ENCODE results near the gene ZNF440. TPM values are rescaled to one million over a fixed set of nuclear protein-coding genes. Genes with fewer than 3 reads are reported as not detected.
A peak's percentile ranks its signal among the peaks of the same experiment; 100 is the strongest.
"Not testable (repeated sequence)": the region's sequence is repeated elsewhere in the genome, so short reads cannot be mapped to it uniquely, and the experiment has no call there.

Gene ZNF440
- total RNA-seq, 1 experiment from 2014 or later = 19.9 TPM

DNA sequence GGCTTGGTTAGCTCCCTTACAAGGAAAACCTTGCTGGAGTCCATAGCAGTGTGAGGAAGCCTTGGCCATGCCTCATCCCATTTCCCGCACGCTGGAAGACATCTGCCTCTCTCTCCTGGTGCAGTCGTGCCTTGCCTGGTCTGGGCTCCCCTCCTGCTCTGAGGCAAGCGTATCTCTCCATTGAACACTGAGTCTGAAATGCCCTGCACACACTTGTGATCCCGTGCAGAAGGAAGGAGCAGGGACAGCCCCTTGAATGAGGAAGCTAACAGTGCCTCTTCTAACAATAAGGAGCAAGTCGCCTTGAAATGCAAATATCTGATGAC, 407 bp upstream of the ZNF440 start:
- no peak for DNase-seq (ENCODE audit: low read depth, low spot score)
- in situ Hi-C loops (cut with HindIII; ENCODE audit: low pct_unique_long_range_greater_than_20kb, low sequenced_read_pairs) = no loop called here

DNA sequence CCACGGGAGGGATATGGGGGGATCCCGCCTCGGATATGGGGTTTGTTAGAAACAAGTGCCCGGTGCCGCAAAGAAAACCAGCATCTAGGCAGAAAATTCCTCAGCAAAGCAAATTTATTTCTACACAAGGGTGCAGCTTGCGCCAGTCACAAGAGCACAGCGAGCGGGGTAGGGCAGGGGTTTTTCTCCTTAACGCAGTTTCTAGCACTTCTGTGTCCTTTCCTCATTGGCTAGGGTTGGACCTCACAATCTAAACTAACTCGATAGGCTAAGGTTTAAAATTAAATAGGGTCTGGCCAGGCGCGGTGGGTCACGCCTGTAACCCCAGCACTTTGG, 595 bp downstream of the ZNF440 start:
- in situ Hi-C loops (cut with HindIII; ENCODE audit: low pct_unique_long_range_greater_than_20kb, low sequenced_read_pairs) = no loop called here
- no peak for DNase-seq (ENCODE audit: low read depth, low spot score)

- in situ Hi-C loops (cut with HindIII; ENCODE audit: low pct_unique_long_range_greater_than_20kb, low sequenced_read_pairs) = no loop called here
- DNase-seq (ENCODE audit: low read depth, low spot score) = no peak
Measured at GRCh38 chr19:11821474-11822109, 7.5 kb downstream of the ZNF440 start.

DNA sequence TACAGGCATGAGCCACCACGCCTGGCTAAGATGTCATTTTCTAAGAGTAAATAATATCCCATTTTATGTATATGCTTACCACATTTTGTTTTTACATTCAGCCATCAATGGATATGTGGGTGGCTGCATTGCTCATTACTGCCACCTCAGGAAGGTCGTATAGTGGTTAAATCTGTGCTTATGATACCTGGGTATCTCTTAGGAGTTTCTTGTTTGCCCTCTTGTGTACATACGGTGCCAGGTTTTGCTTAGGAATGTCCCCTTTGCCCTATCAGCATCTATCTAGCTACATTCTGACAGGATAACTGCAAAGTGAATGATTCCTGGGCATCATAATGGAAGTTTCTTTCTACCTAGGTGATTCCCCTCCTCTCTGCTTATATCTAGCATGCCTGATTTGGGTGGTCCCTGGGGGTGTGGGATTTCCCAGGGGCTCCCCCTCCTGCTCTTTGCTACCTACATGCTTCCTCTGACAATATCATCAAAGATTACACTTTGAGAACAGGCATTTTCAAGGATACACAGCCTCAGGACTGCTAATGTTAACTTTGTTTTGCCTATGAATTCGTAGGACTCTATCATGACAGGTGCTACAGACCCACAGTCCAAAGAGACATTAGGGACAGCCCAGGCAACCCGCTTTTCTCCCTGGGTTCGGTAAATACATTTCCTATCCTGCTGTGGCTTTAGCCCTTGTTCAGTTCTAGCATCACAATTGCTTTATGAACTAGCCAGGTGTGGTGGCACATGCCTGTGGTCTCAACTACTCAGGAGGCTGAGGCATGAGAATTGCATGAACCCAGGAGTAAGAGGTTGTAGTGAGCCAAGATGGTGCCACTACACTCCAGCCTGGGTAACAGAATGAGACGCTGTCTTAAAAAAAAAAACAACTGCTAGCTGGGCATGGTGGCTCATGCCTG, 15.1 kb downstream of the ZNF440 start:
- DNase-seq (ENCODE audit: low read depth, low spot score); in situ Hi-C loops (cut with HindIII; ENCODE audit: low pct_unique_long_range_greater_than_20kb, low sequenced_read_pairs): not testable (repeated sequence)

- no peak for DNase-seq (ENCODE audit: low read depth, low spot score)
- in situ Hi-C loops (cut with HindIII; ENCODE audit: low pct_unique_long_range_greater_than_20kb, low sequenced_read_pairs) = no loop called here
Measured at GRCh38 chr19:11832253-11832912, 18.3 kb downstream of the ZNF440 start.

DNA sequence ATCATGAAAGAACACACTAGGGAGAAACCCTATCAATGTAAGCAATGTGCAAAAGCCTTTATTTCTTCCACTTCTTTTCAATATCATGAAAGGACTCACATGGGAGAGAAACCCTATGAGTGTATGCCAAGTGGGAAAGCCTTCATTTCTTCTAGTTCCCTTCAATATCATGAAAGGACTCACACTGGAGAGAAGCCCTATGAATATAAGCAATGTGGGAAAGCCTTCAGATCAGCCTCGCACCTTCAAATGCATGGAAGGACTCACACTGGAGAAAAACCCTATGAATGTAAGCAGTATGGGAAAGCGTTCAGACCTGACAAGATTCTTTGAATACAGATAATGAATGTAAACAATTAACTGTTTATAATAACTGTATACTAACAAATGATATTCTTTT, 19.5 kb downstream of the ZNF440 start:
- in situ Hi-C loops (cut with HindIII; ENCODE audit: low pct_unique_long_range_greater_than_20kb, low sequenced_read_pairs) = no loop called here
- DNase-seq (ENCODE audit: low read depth, low spot score) = no peak

GRCh38 chr19:11835626-11836066, 21.6 kb downstream of the ZNF440 start:
- DNase-seq (ENCODE audit: low read depth, low spot score); in situ Hi-C loops (cut with HindIII; ENCODE audit: low pct_unique_long_range_greater_than_20kb, low sequenced_read_pairs): not testable (repeated sequence)

GRCh38 chr19:11843722-11844121, 29.6 kb downstream of the ZNF440 start:
- in situ Hi-C loops (cut with HindIII; ENCODE audit: low pct_unique_long_range_greater_than_20kb, low sequenced_read_pairs) = no loop called here
- DNase-seq (ENCODE audit: low read depth, low spot score) = peak; percentile 95

GRCh38 chr19:11847615-11848014, 33.5 kb downstream of the ZNF440 start:
- in situ Hi-C loops (cut with HindIII; ENCODE audit: low pct_unique_long_range_greater_than_20kb, low sequenced_read_pairs); DNase-seq (ENCODE audit: low read depth, low spot score): not testable (repeated sequence)

GRCh38 chr19:11848200-11848593, 34.1 kb downstream of the ZNF440 start:
- no peak for DNase-seq (ENCODE audit: low read depth, low spot score)
- in situ Hi-C loops (cut with HindIII; ENCODE audit: low pct_unique_long_range_greater_than_20kb, low sequenced_read_pairs) = no loop called here

GRCh38 chr19:11848594-11849469, 34.8 kb downstream of the ZNF440 start, which contains the start of gene ZNF439:
TSS of gene ZNF439 (plus strand) at chr19:11848726. CDS start at chr19:11848868, 142 bp downstream.
- no peak for DNase-seq (ENCODE audit: low read depth, low spot score)
- in situ Hi-C loops (cut with HindIII; ENCODE audit: low pct_unique_long_range_greater_than_20kb, low sequenced_read_pairs) = no loop called here

DNA sequence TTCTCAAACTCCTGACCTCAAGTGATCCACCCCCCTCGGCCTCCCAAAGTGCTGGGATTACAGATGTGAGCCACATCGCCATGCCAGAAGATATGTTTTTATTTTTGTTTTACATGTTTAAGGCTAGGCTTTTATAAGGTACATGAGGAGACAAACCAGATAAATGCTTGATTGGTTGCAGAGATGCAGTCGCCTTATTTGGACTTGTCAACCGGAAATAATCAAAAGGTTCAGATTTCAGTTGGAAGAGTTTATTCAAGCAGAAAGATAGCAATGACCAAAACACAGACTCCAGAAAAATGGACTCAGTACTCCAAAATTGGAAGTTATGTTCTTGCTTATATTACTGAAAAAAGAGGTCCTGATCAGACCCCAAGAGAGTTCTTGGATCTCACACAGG, 36.2 kb downstream of the ZNF440 start:
- DNase-seq (ENCODE audit: low read depth, low spot score); in situ Hi-C loops (cut with HindIII; ENCODE audit: low pct_unique_long_range_greater_than_20kb, low sequenced_read_pairs): not testable (repeated sequence)

GRCh38 chr19:11853358-11853757, 39.3 kb downstream of the ZNF440 start:
- in situ Hi-C loops (cut with HindIII; ENCODE audit: low pct_unique_long_range_greater_than_20kb, low sequenced_read_pairs) = no loop called here

GRCh38 chr19:11856596-11857250, 42.6 kb downstream of the ZNF440 start:
- DNase-seq (ENCODE audit: low read depth, low spot score) = no peak
- in situ Hi-C loops (cut with HindIII; ENCODE audit: low pct_unique_long_range_greater_than_20kb, low sequenced_read_pairs) = no loop called here

More at GRCh38 chr19:11853358-11853757, 39.3 kb downstream of the ZNF440 start:
- no peak for DNase-seq (ENCODE audit: low read depth, low spot score)

GRCh38 chr19:11860721-11861120, 46.6 kb downstream of the ZNF440 start:
- in situ Hi-C loops (cut with HindIII; ENCODE audit: low pct_unique_long_range_greater_than_20kb, low sequenced_read_pairs) = no loop called here
- no peak for DNase-seq (ENCODE audit: low read depth, low spot score)

DNA sequence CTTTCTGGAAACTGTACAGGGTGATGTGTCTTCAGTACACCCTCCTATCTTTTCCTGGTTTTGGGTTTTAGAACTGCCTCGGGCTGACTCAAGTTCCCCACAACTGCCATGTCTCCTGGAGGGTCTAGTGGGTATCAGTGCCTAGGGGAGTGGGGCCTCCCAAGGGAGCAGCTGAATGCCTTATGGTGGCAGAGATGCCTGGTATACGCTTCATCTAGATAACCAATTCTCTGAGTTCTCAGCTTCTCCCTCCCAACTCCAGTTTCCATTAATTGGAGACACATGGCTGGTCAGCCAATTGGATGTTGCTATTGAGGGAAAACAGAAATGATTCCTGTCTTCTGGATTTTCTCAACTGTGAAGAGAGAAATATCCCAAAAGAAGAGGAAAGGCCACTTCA, 47.2 kb downstream of the ZNF440 start:
- in situ Hi-C loops (cut with HindIII; ENCODE audit: low pct_unique_long_range_greater_than_20kb, low sequenced_read_pairs) = no loop called here
- DNase-seq (ENCODE audit: low read depth, low spot score) = no peak

- DNase-seq (ENCODE audit: low read depth, low spot score) = not testable (repeated sequence)
Measured at GRCh38 chr19:11867766-11868165, 53.7 kb downstream of the ZNF440 start.

More at GRCh38 chr19:11867766-11868165, 53.7 kb downstream of the ZNF440 start:
- in situ Hi-C loops (cut with HindIII; ENCODE audit: low pct_unique_long_range_greater_than_20kb, low sequenced_read_pairs) = not testable (repeated sequence)

Data from SK-MEL-5 (cell line).